D721Med (cell line): ENCODE results near the gene BCOR.
A peak's percentile ranks its signal among the peaks of the same experiment; 100 is the strongest.

Source experiments
- DNase-seq: peaks from one replicate; pipeline ENCODE4 v3.0.0; 2011; ENCODE audit warnings: low spot score; ENCODE audit not compliant: insufficient read length
- FAIRE-seq: peaks from 2 replicates; lab custom pipeline; 2011; peaks lifted over from hg19 to GRCh38; lab: Jason Lieb, UNC
- TF ChIP-seq, protein P1 (sequence below): IDR thresholded peaks from 2 replicates; pipeline ENCODE4 v1.5.1; 2012; ENCODE audit warnings: mild to moderate bottlenecking, control low read depth; ENCODE audit not compliant: insufficient read depth; ENCODE audit errors: missing control alignments

Gene BCOR

DNA sequence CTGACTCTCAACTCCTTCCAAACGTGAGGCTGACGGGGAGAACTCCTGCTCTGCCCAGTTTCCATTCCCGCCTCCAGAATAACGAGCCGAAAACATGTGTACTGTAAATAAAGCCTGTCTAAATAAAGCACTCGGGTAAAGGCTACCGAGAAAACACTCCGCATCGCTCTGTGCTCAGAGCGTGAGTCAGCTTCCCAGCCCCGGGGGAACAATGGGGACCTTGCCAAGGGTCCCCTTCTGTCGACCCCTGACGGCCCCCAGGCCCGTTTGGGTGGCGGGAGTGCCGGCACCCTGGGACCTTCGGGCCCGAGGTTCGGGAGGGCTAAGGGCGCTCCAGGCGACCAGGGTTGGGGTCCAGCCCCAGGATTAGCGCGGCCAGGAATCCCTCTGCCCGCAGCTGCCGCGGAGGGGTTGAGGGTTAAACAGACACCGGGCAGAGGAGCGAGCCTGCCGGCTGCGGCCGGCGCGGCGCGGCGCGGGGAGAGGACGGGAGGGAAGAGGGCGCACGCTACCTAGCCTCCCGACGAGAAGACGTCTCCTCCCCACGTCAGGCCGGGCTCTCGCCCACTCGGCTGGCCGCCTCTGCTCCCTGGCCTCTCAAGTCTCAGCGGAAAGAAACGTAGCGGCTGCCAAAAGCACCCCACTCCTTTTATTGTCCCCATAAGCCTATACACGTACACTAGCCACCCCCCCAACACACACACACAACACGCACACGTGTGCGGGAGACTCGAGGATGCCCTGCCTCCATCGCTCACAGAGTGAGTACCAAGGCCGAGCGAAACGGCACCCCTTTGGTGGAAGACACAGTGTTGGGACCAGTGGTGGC is 85.5 kb downstream of the BCOR start:
- FAIRE-seq (no peak), DNase-seq (no peak)
- TF ChIP-seq, protein P1, sequence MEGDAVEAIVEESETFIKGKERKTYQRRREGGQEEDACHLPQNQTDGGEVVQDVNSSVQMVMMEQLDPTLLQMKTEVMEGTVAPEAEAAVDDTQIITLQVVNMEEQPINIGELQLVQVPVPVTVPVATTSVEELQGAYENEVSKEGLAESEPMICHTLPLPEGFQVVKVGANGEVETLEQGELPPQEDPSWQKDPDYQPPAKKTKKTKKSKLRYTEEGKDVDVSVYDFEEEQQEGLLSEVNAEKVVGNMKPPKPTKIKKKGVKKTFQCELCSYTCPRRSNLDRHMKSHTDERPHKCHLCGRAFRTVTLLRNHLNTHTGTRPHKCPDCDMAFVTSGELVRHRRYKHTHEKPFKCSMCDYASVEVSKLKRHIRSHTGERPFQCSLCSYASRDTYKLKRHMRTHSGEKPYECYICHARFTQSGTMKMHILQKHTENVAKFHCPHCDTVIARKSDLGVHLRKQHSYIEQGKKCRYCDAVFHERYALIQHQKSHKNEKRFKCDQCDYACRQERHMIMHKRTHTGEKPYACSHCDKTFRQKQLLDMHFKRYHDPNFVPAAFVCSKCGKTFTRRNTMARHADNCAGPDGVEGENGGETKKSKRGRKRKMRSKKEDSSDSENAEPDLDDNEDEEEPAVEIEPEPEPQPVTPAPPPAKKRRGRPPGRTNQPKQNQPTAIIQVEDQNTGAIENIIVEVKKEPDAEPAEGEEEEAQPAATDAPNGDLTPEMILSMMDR, result no peak

DNA sequence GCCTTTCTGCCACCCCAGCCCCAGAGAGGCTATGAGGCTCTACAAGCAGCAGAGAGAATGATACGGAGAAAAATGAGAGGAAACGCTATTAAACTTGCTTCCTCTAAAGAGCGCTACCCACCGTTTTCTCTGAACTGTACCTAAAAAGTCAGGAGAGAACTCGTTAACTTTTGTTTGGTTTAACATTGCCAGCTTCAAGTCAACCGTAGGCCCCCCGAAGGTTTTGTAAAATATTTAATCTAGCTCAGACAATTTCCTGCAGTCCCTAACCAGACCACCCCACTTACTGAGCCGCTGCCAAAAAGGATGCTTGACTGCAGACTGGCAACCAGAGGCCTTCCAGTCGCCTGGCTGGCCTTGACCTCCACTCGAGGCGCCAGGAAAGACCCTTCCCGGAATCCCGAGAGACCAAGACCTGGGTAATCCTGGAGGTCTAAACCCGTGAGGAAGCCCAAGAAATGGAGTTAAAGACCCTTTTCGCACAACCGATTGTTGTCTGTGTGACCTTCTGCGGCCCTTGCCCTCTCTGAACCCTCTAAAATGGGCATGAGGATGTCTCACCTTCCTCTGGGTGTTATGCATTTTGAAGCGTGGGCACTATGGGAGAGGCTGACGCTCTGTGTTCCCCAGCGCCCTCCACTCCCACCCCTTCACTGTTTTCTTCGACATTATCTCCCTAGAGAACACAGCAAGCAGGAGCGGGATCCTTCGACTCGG is 86.3 kb downstream of the BCOR start:
- TF ChIP-seq, protein P1, result no peak
- FAIRE-seq, result no peak
- no peak for DNase-seq

DNA sequence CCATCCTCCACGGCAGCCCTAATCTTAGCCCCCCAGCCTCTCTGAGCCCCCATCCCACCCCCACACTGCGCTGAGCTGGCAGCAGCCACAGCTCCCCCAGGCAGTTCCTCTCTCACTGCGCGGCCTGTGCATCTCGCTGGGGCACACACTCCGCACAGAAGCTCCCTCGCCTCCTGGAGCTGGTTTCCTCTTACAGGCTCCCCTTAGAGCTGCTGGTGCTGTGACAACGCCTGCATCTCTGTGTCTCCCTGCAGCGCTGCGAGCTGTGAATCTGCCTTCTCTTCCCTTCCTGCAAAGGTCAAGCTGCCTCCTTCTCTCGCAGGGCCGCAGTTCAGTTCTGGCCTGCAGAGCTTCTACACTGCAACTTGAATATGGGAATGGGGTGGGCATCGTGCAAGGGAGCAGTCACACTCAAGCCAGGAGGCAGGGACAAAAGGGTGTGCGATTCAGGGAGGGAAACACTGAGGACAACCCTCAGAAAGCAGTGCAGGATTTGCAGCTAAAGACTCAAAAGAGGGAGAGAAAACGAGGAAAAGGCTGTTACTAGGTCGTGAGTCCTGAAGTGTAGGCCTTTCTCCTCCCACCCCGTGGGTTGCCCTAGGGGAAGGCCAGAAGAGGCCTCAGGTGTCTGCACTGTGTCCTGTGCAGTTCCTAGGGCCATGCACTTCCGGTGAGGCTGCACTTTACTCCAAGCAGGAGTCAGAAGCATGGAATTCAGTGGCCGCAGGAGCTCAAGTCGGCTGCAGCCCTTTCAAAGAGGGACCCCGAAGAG is 87.0 kb downstream of the BCOR start:
- FAIRE-seq, result no peak
- TF ChIP-seq, protein P1, result no peak
- DNase-seq, result no peak

DNA sequence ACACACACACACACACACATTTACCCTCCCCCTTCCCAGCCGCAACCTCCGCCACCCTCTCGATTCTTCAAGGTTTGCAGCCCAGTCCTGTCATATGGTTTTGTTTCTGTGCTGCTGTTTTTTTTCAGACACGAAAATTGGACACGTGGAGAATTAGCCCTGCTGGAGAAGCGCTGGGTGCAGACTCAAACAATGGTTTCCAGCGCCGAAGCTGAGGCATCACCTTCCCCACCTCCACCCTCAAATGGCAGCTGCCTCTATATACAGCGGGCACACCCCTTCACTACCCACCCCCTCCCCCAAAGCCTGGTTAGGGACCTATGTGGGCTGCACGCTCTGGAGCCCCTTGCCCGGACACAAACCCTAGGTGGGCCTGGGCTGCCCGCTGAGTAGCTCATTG is 87.9 kb downstream of the BCOR start:
- TF ChIP-seq, protein P1, result no peak
- DNase-seq, result no peak
- FAIRE-seq, result no peak

DNA sequence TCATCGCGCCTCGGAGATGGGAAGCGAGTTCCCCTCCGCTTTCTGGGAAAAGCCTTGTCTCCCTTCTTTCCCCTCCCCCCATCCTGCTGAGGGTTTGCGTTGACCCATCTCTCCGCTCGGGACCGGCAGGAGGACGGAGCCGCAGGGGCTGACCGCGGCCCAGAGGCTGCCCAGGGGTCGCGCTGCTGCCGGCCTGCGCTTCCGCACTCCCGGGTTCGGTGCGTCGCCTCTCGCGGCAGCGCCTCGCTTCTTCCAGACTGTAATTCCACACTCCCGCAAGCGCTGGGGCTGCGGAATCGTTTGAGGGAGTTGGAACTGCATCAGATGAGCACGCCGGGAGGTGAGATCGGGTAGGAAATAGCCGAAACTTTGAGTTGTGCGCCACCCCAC is 88.3 kb downstream of the BCOR start:
- no peak for FAIRE-seq
- TF ChIP-seq, protein P1, result no peak
- DNase-seq, result no peak

DNA sequence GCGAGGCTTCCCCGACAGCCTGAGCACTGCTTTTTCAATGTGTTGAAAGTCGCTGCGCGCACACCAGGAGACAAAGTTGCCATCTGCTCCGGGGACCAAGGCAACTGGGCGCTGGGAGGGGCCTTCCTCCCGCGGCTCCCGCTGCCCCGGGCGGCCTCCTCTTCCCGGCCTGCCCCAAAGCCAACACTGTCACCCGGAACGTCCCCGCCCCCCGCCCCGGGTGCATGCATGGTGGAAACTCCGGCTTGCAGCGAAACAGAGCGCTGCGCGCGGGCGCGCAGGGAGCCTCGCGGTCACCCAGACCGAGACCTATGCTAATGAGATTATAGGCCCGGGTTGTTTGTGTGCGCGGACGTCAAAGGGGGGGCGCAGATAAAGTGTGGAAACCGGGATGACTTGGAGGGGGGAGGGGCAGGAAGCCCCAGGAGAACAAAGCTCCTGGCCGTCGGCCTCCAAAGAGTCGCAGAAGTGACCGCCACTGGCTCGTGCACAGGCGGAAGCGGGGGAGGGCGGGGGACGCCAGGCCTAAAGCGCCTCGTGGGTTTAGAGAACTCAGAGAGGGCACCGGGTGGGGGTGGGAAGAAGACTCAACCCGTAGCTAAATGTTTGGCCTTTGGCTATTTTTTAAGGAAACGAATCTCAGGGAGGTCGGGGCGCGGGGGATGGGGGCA is 88.8 kb downstream of the BCOR start:
- FAIRE-seq, result no peak
- peak; percentile 41 for DNase-seq
- TF ChIP-seq, protein P1, result no peak
